H1 (cell line): Measurements from ENCODE around the gene PRKCH. TPM values are rescaled to one million over a fixed set of nuclear protein-coding genes. Genes with fewer than 3 reads are reported as not detected.

Experiments
- CTCF ChIA-PET: fragments of 300-600 bp; sonication (Branson Sonifier 250); formaldehyde crosslinking; loops from one replicate; lab custom pipeline; 2021; ENCODE audit not compliant: partially characterized antibody; lab: Charles Lee
- POLR2A ChIA-PET: fragments of 300-600 bp; sonication (Branson Sonifier 250); formaldehyde crosslinking; loops from one replicate; lab custom pipeline; 2021; ENCODE audit warnings: inconsistent platforms; ENCODE audit not compliant: partially characterized antibody; lab: Charles Lee
- DNase-seq, 2 experiments: peaks; one replicate each; pipeline versions ENCODE4 v3.0.0 to v3.0.0-alpha.2; 2010 to 2022; ENCODE audit warnings: low spot score in 2 of 2, low read depth in 1 of 2, mixed read lengths in 1 of 2
- FAIRE-seq: peaks from 2 replicates; lab custom pipeline; 2011; peaks lifted over from hg19 to GRCh38; lab: Jason Lieb, UNC
- H2AFZ ChIP-seq: 2 replicates; pipeline ENCODE4 v1.8.1; 2012; ENCODE audit warnings: low read length, inconsistent platforms
- H2AK5ac ChIP-seq: 2 replicates; pipeline ENCODE4 v1.6.1; 2013; ENCODE audit warnings: low read depth, low read length
- H2BK120ac ChIP-seq: replicated peaks from 2 replicates; pipeline ENCODE3; 2013; ENCODE audit warnings: low read depth, low read length, inconsistent platforms
- H2BK12ac ChIP-seq: 2 replicates; pipeline ENCODE4 v1.6.1; 2013; ENCODE audit warnings: low read depth, low read length
- H2BK15ac ChIP-seq: 2 replicates; pipeline ENCODE4 v1.6.1; 2013; ENCODE audit warnings: low read length
- H2BK20ac ChIP-seq: 2 replicates; pipeline ENCODE4 v1.6.1; 2013; ENCODE audit warnings: low read length
- H2BK5ac ChIP-seq: 2 replicates; pipeline ENCODE4 v1.6.1; 2013; ENCODE audit warnings: low read depth, low read length
- H3K14ac ChIP-seq: 2 replicates; pipeline ENCODE4 v1.6.1; 2013; ENCODE audit warnings: inconsistent platforms; ENCODE audit not compliant: insufficient read length
- H3K18ac ChIP-seq: 2 replicates; pipeline ENCODE4 v1.6.1; 2013; ENCODE audit warnings: low read length; ENCODE audit errors: extremely low read depth
- H3K23ac ChIP-seq: 2 replicates; pipeline ENCODE4 v1.6.1; 2013; ENCODE audit warnings: inconsistent platforms; ENCODE audit not compliant: insufficient read length
- H3K23me2 ChIP-seq: 2 replicates; pipeline ENCODE4 v1.6.1; 2013; ENCODE audit warnings: low read depth, low read length
- H3K27ac ChIP-seq: 2 replicates; pipeline ENCODE4 v1.6.1; 2011; ENCODE audit warnings: low read depth, low read length, inconsistent platforms
- H3K27me3 ChIP-seq, 4 experiments: replicated peaks in 1 of 4; 1 replicate in 1 of 4; 2 replicates in 3 of 4; pipeline versions ENCODE4 v1.6.1 to v1.8.1; 2011 to 2013; ENCODE audit warnings: low read length in 3 of 4, mild to moderate bottlenecking in 3 of 4, inconsistent platforms in 2 of 4, mixed read lengths in 2 of 4, moderate library complexity in 1 of 4; ENCODE audit not compliant: control insufficient read depth in 3 of 4, insufficient read depth in 3 of 4; ENCODE audit errors: extremely low read depth in 1 of 4
- H3K36me3 ChIP-seq, 4 experiments: 2 replicates each; pipeline versions ENCODE4 v1.6.1 to v1.8.1; 2011 to 2013; ENCODE audit warnings: mild to moderate bottlenecking in 4 of 4, low read length in 3 of 4, moderate library complexity in 2 of 4, control low read depth in 1 of 4, inconsistent platforms in 1 of 4; ENCODE audit not compliant: insufficient read depth in 4 of 4, control insufficient read depth in 2 of 4
- H3K4ac ChIP-seq: replicated peaks from 2 replicates; pipeline ENCODE3; 2013; ENCODE audit warnings: low read length, low read depth, mixed read lengths, inconsistent platforms; ENCODE audit not compliant: insufficient read length
- H3K4me1 ChIP-seq, 4 experiments: replicated peaks in 1 of 4; 1 replicate in 1 of 4; 2 replicates in 3 of 4; pipeline versions ENCODE4 v1.6.1 to v1.8.1; 2011 to 2013; ENCODE audit warnings: low read length in 3 of 4, inconsistent platforms in 2 of 4, mixed read lengths in 1 of 4; ENCODE audit not compliant: insufficient read depth in 4 of 4, control insufficient read depth in 3 of 4
- H3K4me2 ChIP-seq, 2 experiments: 2 replicates each; pipeline versions ENCODE4 v1.6.1 to v1.8.1; 2011 to 2013; ENCODE audit warnings: low read depth in 2 of 2, low read length in 2 of 2, control low read depth in 1 of 2, inconsistent platforms in 1 of 2, mild to moderate bottlenecking in 1 of 2; ENCODE audit not compliant: insufficient read depth in 1 of 2
- H3K4me3 ChIP-seq, 4 experiments: fragments of 200-600, 300-600 bp in 1 of 4; sonication (generic), shearing (Covaris generic), sonication (Bioruptor Twin) in 1 of 4; 2 replicates each; pipeline versions ENCODE4 v1.5.1 to v1.8.1; 2011 to 2016; ENCODE audit warnings: low read length in 4 of 4, low read depth in 3 of 4, control low read depth in 2 of 4, inconsistent platforms in 2 of 4, mild to moderate bottlenecking in 2 of 4, mixed read lengths in 1 of 4, moderate library complexity in 1 of 4; ENCODE audit not compliant: insufficient read depth in 2 of 4; ENCODE audit errors: extremely low read depth in 1 of 4
- H3K56ac ChIP-seq: replicated peaks from 2 replicates; pipeline ENCODE3; 2013; ENCODE audit warnings: low read depth, mild to moderate bottlenecking, mixed read lengths, low read length, inconsistent platforms; ENCODE audit not compliant: insufficient read length
- H3K79me1 ChIP-seq: 2 replicates; pipeline ENCODE4 v1.6.1; 2013; ENCODE audit warnings: low read depth, low read length, control low read depth
- H3K79me2 ChIP-seq, 2 experiments: 2 replicates each; pipeline versions ENCODE4 v1.6.1 to v1.8.1; 2012 to 2013; ENCODE audit warnings: low read length in 2 of 2, mild to moderate bottlenecking in 2 of 2, inconsistent platforms in 1 of 2; ENCODE audit not compliant: insufficient read depth in 2 of 2, control insufficient read depth in 1 of 2
- H3K9ac ChIP-seq, 4 experiments: replicated peaks in 1 of 4; 1 replicate in 1 of 4; 2 replicates in 3 of 4; pipeline versions ENCODE4 v1.6.1 to v1.8.1; 2011 to 2013; ENCODE audit warnings: low read depth in 3 of 4, low read length in 3 of 4, control low read depth in 2 of 4, mild to moderate bottlenecking in 2 of 4, moderate library complexity in 2 of 4, inconsistent platforms in 1 of 4; ENCODE audit errors: extremely low read depth in 1 of 4
- H3K9me3 ChIP-seq, 2 experiments: 2 replicates each; pipeline versions ENCODE4 v1.6.1 to v1.8.1; 2012 to 2013; ENCODE audit warnings: mild to moderate bottlenecking in 2 of 2, moderate library complexity in 2 of 2, control low read depth in 1 of 2, inconsistent platforms in 1 of 2, low read depth in 1 of 2, low read length in 1 of 2, mixed read lengths in 1 of 2; ENCODE audit not compliant: insufficient read depth in 2 of 2
- H4K20me1 ChIP-seq, 2 experiments: replicated peaks in 1 of 2; 2 replicates each; pipeline versions ENCODE3 to v1.8.1; 2011 to 2013; ENCODE audit warnings: inconsistent platforms in 2 of 2, low read length in 2 of 2, mild to moderate bottlenecking in 1 of 2; ENCODE audit not compliant: insufficient read depth in 2 of 2, control insufficient read depth in 1 of 2
- H4K5ac ChIP-seq: 2 replicates; pipeline ENCODE4 v1.6.1; 2013; ENCODE audit warnings: low read length, low read depth, mixed read lengths, inconsistent platforms; ENCODE audit not compliant: insufficient read length
- H4K8ac ChIP-seq: 2 replicates; pipeline ENCODE4 v1.8.0; 2013; ENCODE audit warnings: mild to moderate bottlenecking, moderate library complexity, low read length, inconsistent platforms; ENCODE audit not compliant: insufficient read depth; ENCODE audit errors: extremely low read depth
- H4K91ac ChIP-seq: replicated peaks from 2 replicates; pipeline ENCODE3; 2013; ENCODE audit warnings: low read length, mixed read lengths, inconsistent platforms; ENCODE audit not compliant: insufficient read length
- CTCF ChIP-seq, 3 experiments: IDR thresholded peaks; 1 replicate in 2 of 3; 2 replicates in 1 of 3; pipeline versions ENCODE4 v1.5.1 to v1.6.1; 2011; ENCODE audit warnings: low read length in 3 of 3, mild to moderate bottlenecking in 3 of 3, inconsistent platforms in 2 of 3, low read depth in 1 of 3, moderate library complexity in 1 of 3; ENCODE audit not compliant: insufficient read depth in 1 of 3; ENCODE audit errors: control extremely low read depth in 1 of 3
- EP300 ChIP-seq, 2 experiments: IDR thresholded peaks; 1 replicate in 1 of 2; 2 replicates in 1 of 2; pipeline ENCODE4 v1.6.1; 2011 to 2012; ENCODE audit warnings: low read depth in 2 of 2, low read length in 2 of 2, mild to moderate bottlenecking in 2 of 2, borderline replicate concordance in 1 of 2, inconsistent platforms in 1 of 2, moderate library complexity in 1 of 2
- RFX5 ChIP-seq: IDR thresholded peaks from 2 replicates; pipeline ENCODE4 v1.6.1; 2011; ENCODE audit warnings: low read depth, low read length, improper control_type of control experiment, borderline replicate concordance
- TAF1 ChIP-seq: IDR thresholded peaks from 2 replicates; pipeline ENCODE4 v1.6.1; 2011; ENCODE audit warnings: mild to moderate bottlenecking, low read depth, low read length
- USF2 ChIP-seq: IDR thresholded peaks from 2 replicates; pipeline ENCODE4 v1.6.1; 2011; ENCODE audit warnings: low read length, improper control_type of control experiment
- WGBS, 2 experiments: shearing (Covaris generic) in 1 of 2; methylation state at CpG; one replicate each; pipeline versions ENCODE4 v1.1.6 to v1.1.7; 2013 to 2015; ENCODE audit warnings: low lambda C conversion rate in 2 of 2, mixed read lengths in 2 of 2, inconsistent platforms in 1 of 2, low coverage in 1 of 2, missing lambda C conversion rate in 1 of 2; ENCODE audit not compliant: insufficient replicate concordance in 2 of 2, insufficient coverage in 1 of 2, insufficient read length in 1 of 2; ENCODE audit errors: extremely low coverage in 1 of 2, missing lambda C conversion rate in 1 of 2; 5-methylcytosine and 5-hydroxymethylcytosine counted together
- polyA plus RNA-seq, 7 experiments: library from polyadenylated mRNA; depleted of rRNA in 3 of 7; stranded (reverse) in 5 of 7; unstranded in 2 of 7; fragments of >200 nt in 5 of 7; fragments of 200-250 nt in 2 of 7; gene quantifications; 1 replicate in 5 of 7; 2 replicates in 1 of 7; 4 replicates in 1 of 7; pipeline versions ENCODE4 v1.2.1 to v1.2.3, GENCODE V29; 2011 to 2013; ENCODE audit warnings: missing spikeins in 2 of 7, mixed read lengths in 2 of 7
- total RNA-seq: library from RNA; stranded (reverse); fragmentation: NEBNext Ultra II Directional; extraction: Animal tissue kit (Norgen Biotek cat#: 25700); gene quantifications from 2 replicates; pipeline ENCODE4 v1.2.1, GENCODE V29; 2021

The PRKCH gene
- total and polyA plus RNA-seq, 2 of the 8 experiments (the other 6 are each of a cell fraction or from before 2014, with no cell fraction given), result 6.4 to 7.0 TPM

GRCh38 chr14:61575551-61576150, 254.3 kb downstream of the PRKCH start:
- Histone ChIP-seq H2BK120ac (no peak overlapping the region), H4K5ac (no peak overlapping the region), H3K79me1 (no peaks in the 10 kb centered on the region), H3K27me3 (no peaks in the 10 kb centered on the region), H2BK15ac (no peak overlapping the region), H4K91ac (no peak overlapping the region), H3K4ac (no peak overlapping the region), H3K56ac (no peak overlapping the region), H3K14ac (no peak overlapping the region), H2BK5ac (no peak overlapping the region), H3K4me2 (no peak overlapping the region), H4K8ac (no peak overlapping the region), H2AK5ac (no peak overlapping the region), H2BK20ac (no peak overlapping the region), H3K18ac (no peak overlapping the region)
- WGBS, 2 experiments, result 95% methylated on average over 6 of the region's 6 CpGs; no CpG with 5 or more reads in 1 of the 2 experiments
- POLR2A ChIA-PET, result interaction anchor here (0.7 kb wide), 1 partner anchor 119 kb away, joined by 3 read pairs; the partner anchor contains the start of gene HIF1A
- DNase-seq, result peak in 1 of 2 experiments; percentile 7
- TF ChIP-seq USF2 (no peak), CTCF (IDR thresholded peaks at IDR 0.05; ENCODE audit: control extremely low read depth in 1 of 3, insufficient read depth in 1 of 3, low read depth in 1 of 3, low read length in 3 of 3) (no peak), RFX5 (no peak), EP300 (IDR thresholded peaks at IDR 0.05; ENCODE audit: borderline replicate concordance in 1 of 2, low read depth in 2 of 2, low read length in 2 of 2) (no peak), TAF1 (no peak)
- TF ChIP-seq, all 59 proteins: peak for 0
- no peaks in the 10 kb centered on the region for H3K23me2 ChIP-seq
- H2AFZ ChIP-seq, result no peak overlapping the region
- no peaks in the 10 kb centered on the region for H3K79me2 ChIP-seq
- no peak overlapping the region for H3K27ac ChIP-seq
- H3K4me3 ChIP-seq, result no peak overlapping the region
- no peak overlapping the region for H3K9ac ChIP-seq
- FAIRE-seq, result no peak
- H4K20me1 ChIP-seq, result no peaks in the 10 kb centered on the region
- CTCF ChIA-PET, result interaction anchor here (0.8 to 1.2 kb wide), 3 partner anchors 14 to 154 kb away, joined by 3 to 4 read pairs (median 3); no protein-coding TSS in a partner anchor
- H3K23ac ChIP-seq, result no peak overlapping the region
- peaks cover 0 to 2% (median 0%) of the 10 kb centered on the region in 4 experiments; a peak in 1 of 7 replicates for H3K4me1 ChIP-seq
- no peaks in the 10 kb centered on the region for H3K9me3 ChIP-seq
- no peak overlapping the region for H2BK12ac ChIP-seq
- no peaks in the 10 kb centered on the region for H3K36me3 ChIP-seq
